Dendritic cell treated with granulocyte-macrophage colony-stimulating factor and Interleukin-4, amounts not matched to agents 40 ng/mL and 50 ng/mL, for 4 days (primary cell): Measurements from ENCODE around the gene ARL17A.
"Not testable (repeated sequence)": the region's sequence is repeated elsewhere in the genome, so short reads cannot be mapped to it uniquely, and the experiment has no call there.

Source experiments
- H3K27ac Mint-ChIP-seq: one replicate; pipeline ENCODE4 v1.8.0; 2022; ENCODE audit warnings: mild to moderate bottlenecking, mixed read lengths
- H3K27me3 Mint-ChIP-seq: one replicate; pipeline ENCODE4 v1.8.0; 2022; ENCODE audit warnings: mild to moderate bottlenecking, mixed read lengths
- H3K36me3 Mint-ChIP-seq: one replicate; pipeline ENCODE4 v1.8.0; 2022; ENCODE audit warnings: low read depth, mixed read lengths
- H3K4me1 Mint-ChIP-seq: one replicate; pipeline ENCODE4 v1.8.0; 2022; ENCODE audit warnings: low read depth, mixed read lengths
- H3K4me3 Mint-ChIP-seq: one replicate; pipeline ENCODE4 v1.8.0; 2022; ENCODE audit warnings: mild to moderate bottlenecking, moderate library complexity, mixed read lengths
- H3K9me3 Mint-ChIP-seq: one replicate; pipeline ENCODE4 v1.8.0; 2022; ENCODE audit warnings: mixed read lengths
- intact Hi-C: fragments of 100-400 bp; cut with micrococcal nuclease; formaldehyde crosslinking; loops from one replicate; pipeline ENCODE4 v1.15.0; 2022

ARL17A gene

DNA sequence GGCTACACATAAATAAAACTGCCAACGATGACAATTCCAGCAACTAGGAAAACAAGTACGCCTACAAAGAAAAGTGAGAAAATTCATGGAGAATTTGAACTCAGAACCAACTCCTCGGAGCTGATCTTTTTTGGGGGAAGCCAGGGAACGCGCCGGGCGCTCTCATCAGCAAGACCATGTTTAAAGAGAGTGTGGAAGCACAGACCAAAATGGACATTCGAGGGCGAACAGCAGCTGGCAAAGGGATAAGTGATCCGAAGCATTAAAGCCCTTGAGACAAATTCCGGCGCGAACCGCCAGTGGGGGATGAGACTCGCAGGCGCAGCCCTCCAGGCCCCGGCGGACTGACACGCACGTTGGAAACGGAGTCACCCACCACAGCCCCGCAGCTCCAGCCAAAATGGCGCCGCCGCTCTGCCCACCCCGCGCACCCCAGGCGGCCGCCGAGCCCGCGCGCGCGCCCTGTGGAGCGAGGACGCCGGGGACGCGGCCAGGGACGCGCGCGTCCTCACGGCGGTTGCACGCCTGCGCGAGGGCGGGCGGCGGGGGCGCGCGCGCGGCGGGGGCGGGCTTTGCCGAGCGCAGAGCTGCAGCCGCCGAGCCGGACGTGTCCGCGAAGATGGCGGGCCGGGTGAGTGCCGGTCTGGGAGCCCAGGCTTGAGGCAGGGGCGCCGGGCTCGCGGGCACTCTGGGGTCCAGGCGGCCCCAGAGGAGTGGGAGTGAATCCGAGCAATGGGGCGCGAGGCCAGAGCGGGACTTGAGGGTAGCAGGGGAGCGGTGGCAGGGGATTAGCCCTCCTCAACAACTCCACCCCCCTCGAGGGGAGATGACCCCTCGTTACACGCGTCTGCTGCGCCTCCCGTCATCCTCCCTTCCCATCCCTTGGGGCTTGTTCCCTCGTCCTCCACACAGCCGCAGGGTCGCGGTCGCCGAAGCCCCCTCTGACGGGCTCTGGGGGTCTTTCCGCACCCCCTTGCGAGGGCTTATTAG, 11.0 kb upstream of the ARL17A start, which contains the start of gene NSF:
TSS of gene NSF (plus strand) at position 513 of the 990 bp plus-strand sequence. CDS start at position 620, 107 bp downstream.
- H3K9me3 Mint-ChIP-seq, H3K27ac Mint-ChIP-seq, H3K4me1 Mint-ChIP-seq, H3K4me3 Mint-ChIP-seq, H3K36me3 Mint-ChIP-seq, H3K27me3 Mint-ChIP-seq, intact Hi-C loops: not testable (repeated sequence)

DNA sequence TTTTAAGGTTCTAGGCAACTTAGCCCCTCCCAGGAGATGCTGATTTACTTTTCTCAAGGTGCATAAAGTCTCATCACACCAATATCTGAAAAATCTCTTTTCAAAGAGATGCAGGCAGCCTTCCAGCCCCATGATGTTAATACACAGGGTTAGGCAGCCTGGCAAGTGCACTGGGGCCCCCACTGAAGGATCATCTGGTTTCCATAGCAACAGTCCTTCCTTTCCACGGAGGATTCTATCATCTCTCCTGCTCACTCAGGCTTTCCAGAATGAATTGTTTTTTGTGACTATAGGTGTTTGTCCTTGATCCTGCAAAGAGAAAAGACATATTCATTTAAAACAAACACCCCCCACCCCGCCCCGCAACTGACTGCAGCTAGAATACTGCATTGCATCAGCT, 6.0 kb upstream of the ARL17A start:
- intact Hi-C loops, H3K27ac Mint-ChIP-seq, H3K27me3 Mint-ChIP-seq, H3K4me1 Mint-ChIP-seq, H3K4me3 Mint-ChIP-seq, H3K9me3 Mint-ChIP-seq, H3K36me3 Mint-ChIP-seq: not testable (repeated sequence)

DNA sequence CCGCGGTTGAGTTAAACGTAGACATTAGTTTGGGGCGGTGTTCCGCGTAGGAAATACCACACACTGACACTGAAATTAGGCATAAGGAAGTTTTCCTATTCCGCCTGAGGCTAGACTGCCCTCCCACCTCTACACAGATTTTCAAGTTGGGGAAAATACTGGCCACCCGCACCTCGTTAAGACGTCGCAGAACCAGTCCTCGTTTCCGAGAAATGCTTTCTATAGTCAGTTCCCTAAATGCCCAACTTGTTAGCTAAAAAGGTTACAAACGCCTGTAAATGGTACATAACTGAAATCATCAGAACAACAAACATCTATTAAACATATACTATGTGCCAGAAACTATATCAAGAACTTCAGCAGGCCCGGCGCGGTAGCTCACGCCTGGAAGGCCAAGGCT, 591 bp upstream of the ARL17A start:
- H3K36me3 Mint-ChIP-seq, H3K27me3 Mint-ChIP-seq, H3K9me3 Mint-ChIP-seq, H3K4me3 Mint-ChIP-seq, intact Hi-C loops, H3K27ac Mint-ChIP-seq, H3K4me1 Mint-ChIP-seq: not testable (repeated sequence)

DNA sequence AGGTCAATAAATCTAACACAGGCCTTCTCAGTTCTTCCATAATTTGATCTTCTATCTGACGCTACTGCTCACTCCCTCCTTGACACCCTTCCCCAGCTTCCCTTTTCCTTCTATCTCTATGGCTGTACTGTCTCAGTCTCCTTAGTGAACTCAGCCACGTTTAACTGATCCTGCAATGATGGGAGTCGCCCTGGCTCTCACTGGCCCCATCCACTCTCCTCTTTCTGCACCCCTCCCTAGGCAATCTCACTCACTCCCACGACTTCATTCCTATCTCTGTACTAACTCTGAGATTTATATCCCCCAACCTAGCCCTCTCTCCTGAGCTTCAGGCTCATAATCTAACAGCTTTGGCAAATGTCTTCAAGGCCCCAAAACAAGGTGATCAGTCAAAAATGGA, 7.7 kb downstream of the ARL17A start:
- H3K27ac Mint-ChIP-seq, H3K4me3 Mint-ChIP-seq, H3K27me3 Mint-ChIP-seq, H3K9me3 Mint-ChIP-seq, H3K4me1 Mint-ChIP-seq, intact Hi-C loops, H3K36me3 Mint-ChIP-seq: not testable (repeated sequence)

DNA sequence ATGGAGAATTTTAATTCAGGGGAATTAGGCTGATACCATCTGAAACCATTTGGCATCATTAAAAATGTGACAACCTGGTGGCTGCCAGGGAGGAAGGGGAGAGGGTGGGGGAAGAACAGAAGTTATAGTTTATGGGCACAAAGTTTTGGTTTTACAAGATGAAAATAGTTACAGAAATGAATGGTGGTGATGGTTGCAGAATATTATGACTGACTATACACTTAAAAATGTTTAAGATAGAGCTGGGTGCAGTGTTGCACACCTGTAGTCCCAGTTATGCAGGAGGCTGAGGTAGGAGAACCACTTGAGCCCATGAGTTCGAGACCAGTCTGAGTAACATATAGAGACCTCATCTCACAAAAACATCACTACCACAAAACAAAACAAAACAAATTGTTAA, 12.5 kb downstream of the ARL17A start:
- H3K27me3 Mint-ChIP-seq, H3K9me3 Mint-ChIP-seq, H3K4me3 Mint-ChIP-seq, H3K36me3 Mint-ChIP-seq, H3K27ac Mint-ChIP-seq, H3K4me1 Mint-ChIP-seq, intact Hi-C loops: not testable (repeated sequence)

DNA sequence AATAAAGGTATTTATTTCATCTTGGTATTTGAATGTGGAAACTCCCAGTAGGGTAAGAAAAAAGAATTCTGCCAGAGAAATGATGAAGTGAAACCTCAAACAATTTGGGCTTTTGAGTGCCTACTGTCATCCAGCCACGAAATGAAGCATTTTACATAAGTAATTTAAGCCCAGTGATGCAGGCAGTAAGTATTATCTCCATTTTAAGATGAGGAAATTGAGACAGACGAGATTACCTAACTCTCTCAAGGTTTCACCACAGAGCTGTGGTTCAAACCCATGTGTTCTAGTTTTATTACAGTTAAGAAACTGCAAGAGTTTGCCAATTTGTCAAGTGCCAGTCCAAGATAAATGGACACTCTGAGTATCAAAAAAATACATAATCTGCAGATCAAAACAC, 13.2 kb downstream of the ARL17A start:
- H3K27ac Mint-ChIP-seq, H3K36me3 Mint-ChIP-seq, H3K4me1 Mint-ChIP-seq, H3K9me3 Mint-ChIP-seq, intact Hi-C loops, H3K4me3 Mint-ChIP-seq, H3K27me3 Mint-ChIP-seq: not testable (repeated sequence)

DNA sequence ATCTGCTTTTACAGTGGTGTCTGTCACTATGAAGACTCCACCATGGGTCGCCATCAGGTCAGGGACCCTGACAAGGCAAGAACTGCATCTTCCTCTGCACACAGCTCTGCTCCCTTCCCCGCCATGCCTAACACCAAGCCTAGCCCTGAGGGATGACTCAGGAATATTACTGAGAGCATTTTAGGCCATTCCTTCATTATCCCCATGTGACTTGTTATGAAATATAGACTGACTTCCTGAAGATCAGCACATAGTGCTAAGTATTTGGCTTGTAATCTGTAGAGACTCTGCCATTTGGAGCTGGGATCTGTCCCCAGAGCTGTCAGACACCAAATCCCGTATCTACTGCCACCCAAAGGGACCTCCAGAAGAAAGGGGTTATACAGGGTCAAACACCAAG, 19.4 kb downstream of the ARL17A start:
- H3K4me3 Mint-ChIP-seq, H3K27me3 Mint-ChIP-seq, H3K27ac Mint-ChIP-seq, H3K9me3 Mint-ChIP-seq, intact Hi-C loops, H3K4me1 Mint-ChIP-seq, H3K36me3 Mint-ChIP-seq: not testable (repeated sequence)

DNA sequence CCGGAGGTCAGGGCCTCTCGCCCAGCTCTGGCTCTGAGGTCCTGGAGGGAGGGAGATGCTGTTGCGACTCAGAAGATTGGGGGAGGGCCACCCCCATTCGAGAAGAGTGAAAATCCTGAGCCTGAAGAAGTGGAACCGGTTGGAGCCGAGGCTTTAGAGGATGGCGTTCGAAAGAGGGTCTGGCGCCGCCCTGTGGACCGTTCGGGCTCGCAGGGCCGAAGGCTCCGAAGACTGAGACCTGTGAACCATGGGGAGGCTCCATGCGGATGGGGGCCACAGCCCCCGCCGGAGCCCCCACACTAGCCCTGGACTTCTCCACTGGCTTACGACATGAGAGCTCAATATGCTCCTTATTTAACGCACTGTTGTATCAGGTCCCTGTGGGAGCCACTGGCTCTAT, 20.3 kb downstream of the ARL17A start:
- H3K4me3 Mint-ChIP-seq, H3K9me3 Mint-ChIP-seq, H3K27me3 Mint-ChIP-seq, H3K27ac Mint-ChIP-seq, intact Hi-C loops, H3K4me1 Mint-ChIP-seq, H3K36me3 Mint-ChIP-seq: not testable (repeated sequence)

DNA sequence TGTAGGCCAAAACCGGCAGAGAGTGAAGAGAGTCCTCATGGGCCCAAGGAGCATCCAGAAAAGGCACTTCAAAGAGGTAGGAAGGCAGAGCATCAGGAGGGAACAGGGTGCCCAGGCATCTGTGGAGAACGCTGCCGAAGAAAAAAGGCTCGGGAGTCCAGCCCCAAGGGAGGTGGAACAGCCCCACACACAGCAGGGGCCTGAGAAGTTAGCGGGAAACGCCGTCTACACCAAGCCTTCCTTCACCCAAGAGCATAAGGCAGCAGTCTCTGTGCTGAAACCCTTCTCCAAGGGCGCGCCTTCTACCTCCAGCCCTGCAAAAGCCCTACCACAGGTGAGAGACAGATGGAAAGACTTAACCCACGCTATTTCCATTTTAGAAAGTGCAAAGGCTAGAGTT, 30.9 kb downstream of the ARL17A start:
- H3K9me3 Mint-ChIP-seq, H3K4me1 Mint-ChIP-seq, intact Hi-C loops, H3K4me3 Mint-ChIP-seq, H3K27me3 Mint-ChIP-seq, H3K27ac Mint-ChIP-seq: not testable (repeated sequence)
- peaks cover 16% of the 10 kb centered on the region for H3K36me3 Mint-ChIP-seq

DNA sequence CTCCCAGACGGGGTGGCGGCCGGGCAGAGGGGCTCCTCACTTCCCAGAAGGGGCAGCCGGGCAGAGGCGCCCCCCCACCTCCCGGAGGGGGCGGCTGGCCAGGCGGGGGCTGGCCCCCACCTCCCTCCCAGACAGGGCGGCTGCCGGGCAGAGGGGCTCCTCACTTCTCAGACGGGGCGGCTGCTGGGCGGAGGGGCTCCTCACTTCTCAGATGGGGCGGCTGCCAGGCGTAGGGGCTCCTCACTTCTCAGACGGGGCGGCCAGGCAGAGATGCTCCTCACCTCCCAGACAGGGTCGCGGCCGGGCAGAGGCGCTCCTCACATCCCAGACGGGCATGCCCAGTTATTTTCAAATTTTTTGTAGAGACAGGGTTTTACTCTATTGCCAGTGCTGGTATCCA, 44.8 kb downstream of the ARL17A start:
- H3K27ac Mint-ChIP-seq, intact Hi-C loops, H3K4me1 Mint-ChIP-seq, H3K9me3 Mint-ChIP-seq, H3K27me3 Mint-ChIP-seq, H3K4me3 Mint-ChIP-seq, H3K36me3 Mint-ChIP-seq: not testable (repeated sequence)

DNA sequence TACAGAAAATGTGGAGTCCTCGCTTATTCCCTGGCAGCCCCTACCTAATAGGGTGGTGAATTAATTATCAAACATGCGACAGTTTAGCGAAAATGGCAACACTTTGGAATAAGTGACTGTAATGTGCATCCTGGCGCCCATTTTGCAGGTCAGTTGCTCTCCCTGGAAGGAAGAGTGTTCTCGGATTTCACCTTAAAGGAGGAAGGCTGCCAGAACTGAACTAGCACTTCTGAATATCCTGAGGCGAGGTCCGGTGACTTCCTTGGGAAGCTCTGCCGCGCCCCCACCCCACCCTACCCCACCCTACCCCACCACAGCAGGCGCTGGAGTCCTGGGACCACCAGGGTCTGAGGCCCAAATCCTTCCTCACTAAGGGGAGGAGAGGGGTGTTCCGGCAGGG, 67.3 kb downstream of the ARL17A start, which contains the start of gene LRRC37A2:
TSS of gene LRRC37A2 (plus strand) at position 301 of the 400 bp plus-strand sequence. CDS start 245 bp downstream, outside the sequence.
- H3K36me3 Mint-ChIP-seq, H3K27ac Mint-ChIP-seq, H3K4me1 Mint-ChIP-seq, H3K27me3 Mint-ChIP-seq, intact Hi-C loops, H3K9me3 Mint-ChIP-seq, H3K4me3 Mint-ChIP-seq: not testable (repeated sequence)

DNA sequence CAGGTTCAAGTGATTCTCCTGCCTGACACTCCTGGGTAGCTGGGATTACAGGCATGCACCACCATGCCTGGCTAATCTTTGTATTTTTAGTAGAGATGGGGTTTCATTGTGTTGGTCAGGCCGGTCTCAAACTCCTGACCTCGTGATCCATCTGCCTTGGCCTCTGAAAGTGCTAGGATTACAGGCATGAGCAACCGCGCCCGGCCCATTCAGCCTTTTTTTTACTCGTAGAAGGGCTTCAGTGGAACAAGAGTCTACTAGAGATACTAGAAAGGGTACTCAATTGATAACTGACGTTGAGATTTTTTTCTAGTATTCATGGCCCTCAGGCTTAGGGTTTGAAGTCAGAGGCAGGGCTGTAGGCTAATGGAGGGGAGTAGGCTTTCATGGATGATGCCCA, 73.6 kb downstream of the ARL17A start:
- H3K27ac Mint-ChIP-seq, intact Hi-C loops, H3K4me1 Mint-ChIP-seq, H3K9me3 Mint-ChIP-seq, H3K4me3 Mint-ChIP-seq, H3K27me3 Mint-ChIP-seq: not testable (repeated sequence)
- peaks cover 20% of the 10 kb centered on the region for H3K36me3 Mint-ChIP-seq

DNA sequence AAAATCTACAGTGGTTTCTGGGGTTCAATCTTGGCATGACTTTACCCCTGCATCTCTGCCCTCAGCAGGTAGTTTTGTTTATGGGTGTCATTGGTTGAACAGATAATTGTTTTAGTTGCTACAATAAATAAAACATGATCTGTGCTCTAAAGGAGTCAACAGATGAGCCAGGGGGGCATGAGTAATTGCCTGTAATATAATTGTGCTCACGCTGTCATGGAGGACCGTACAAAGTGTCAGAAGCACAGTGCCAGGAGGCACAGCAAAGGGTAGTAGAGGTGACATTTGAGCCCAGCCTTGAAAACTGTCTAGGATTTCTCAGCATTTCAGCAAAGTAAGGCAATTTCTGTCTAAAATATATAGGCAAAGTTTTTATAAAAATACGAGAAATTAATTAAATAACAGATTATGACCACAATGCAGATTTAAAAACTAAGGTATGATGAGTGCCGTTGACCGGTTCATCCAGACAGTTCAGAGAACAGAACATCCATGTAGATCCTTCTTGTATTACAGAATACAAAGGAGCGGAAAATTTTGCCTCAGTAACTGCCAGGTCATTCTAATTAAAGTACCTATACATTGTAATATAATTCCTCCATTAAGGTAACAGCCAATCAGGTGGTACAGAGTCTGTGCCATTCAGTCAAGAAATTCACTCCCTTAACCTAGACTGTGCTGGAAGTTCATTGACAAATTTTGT, 79.9 kb downstream of the ARL17A start:
- intact Hi-C loops, H3K9me3 Mint-ChIP-seq, H3K27ac Mint-ChIP-seq, H3K27me3 Mint-ChIP-seq, H3K4me3 Mint-ChIP-seq, H3K4me1 Mint-ChIP-seq: not testable (repeated sequence)
- peaks cover 21% of the 10 kb centered on the region for H3K36me3 Mint-ChIP-seq

DNA sequence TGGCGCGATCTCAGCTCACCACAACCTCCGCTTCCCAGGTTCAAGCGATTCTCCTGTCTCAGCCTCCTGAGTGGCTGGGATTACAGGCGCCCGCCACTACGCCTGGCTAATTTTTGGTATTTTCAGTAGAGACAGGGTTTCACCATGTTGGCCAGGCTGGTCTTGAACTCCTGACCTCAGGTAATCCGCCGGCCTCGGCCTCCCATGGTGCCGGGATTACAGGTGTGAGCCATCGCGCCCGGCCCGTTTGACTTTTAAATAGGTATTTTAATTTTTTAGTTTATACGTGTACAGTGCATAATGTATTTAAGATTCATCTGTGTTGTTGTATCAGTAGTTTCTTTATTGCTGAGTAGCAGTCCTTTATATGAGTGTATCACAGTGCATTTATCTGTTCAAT, 87.5 kb downstream of the ARL17A start:
- H3K27ac Mint-ChIP-seq, H3K4me3 Mint-ChIP-seq, H3K9me3 Mint-ChIP-seq, H3K27me3 Mint-ChIP-seq, intact Hi-C loops, H3K4me1 Mint-ChIP-seq: not testable (repeated sequence)
- peaks cover 16% of the 10 kb centered on the region for H3K36me3 Mint-ChIP-seq
